Uterus (tissue), 4 donors: ENCODE results near the gene PIK3R2. TPM values are rescaled to one million over a fixed set of nuclear protein-coding genes. Genes with fewer than 3 reads are reported as not detected.

Experiments
- DNase-seq, 2 donors: peaks; one replicate each; pipeline ENCODE4 v3.0.0-alpha.2; 2019 to 2020
- H3K27ac ChIP-seq, 2 donors: fragments of 200-600 bp; sonication (generic); 1 replicate in 1 of 2; 2 replicates in 1 of 2; pipeline ENCODE4 v1.5.1; 2016 to 2018
- H3K27me3 ChIP-seq, 2 donors: fragments of 200-600 bp; sonication (generic); one replicate each; pipeline ENCODE4 v1.5.1; 2018 to 2019; ENCODE audit warnings: control low read depth in 1 of 2
- H3K36me3 ChIP-seq, 2 donors: fragments of 200-600 bp; sonication (generic); one replicate each; pipeline ENCODE4 v1.5.1; 2019; ENCODE audit warnings: control low read depth in 1 of 2
- H3K4me1 ChIP-seq, 2 donors: fragments of 200-600 bp; sonication (generic); one replicate each; pipeline ENCODE4 v1.5.1; 2018 to 2019; ENCODE audit warnings: control low read depth in 1 of 2
- H3K4me3 ChIP-seq, 2 donors: fragments of 200-600 bp; sonication (generic); 1 replicate in 1 of 2; 2 replicates in 1 of 2; pipeline ENCODE4 v1.5.1; 2018 to 2019; ENCODE audit warnings: mild to moderate bottlenecking in 1 of 2
- H3K9me3 ChIP-seq, 2 donors: fragments of 200-600 bp; sonication (generic); one replicate each; pipeline ENCODE4 v1.5.1; 2019; ENCODE audit warnings: control low read depth in 1 of 2
- CTCF ChIP-seq, 4 experiments: fragments of 200-600 bp in 2 of 4; fragments of 450-650 bp in 2 of 4; sonication (generic) in 2 of 4; IDR thresholded peaks; one replicate each; pipeline ENCODE4 v1.5.1; 2016 to 2019; ENCODE audit warnings: antibody characterized with exemption in 4 of 4, mild to moderate bottlenecking in 2 of 4, moderate library complexity in 1 of 4
- POLR2A ChIP-seq, 2 donors: fragments of 450-650 bp; IDR thresholded peaks; one replicate each; pipeline ENCODE4 v1.6.1; 2016; ENCODE audit warnings: antibody characterized with exemption in 2 of 2, mild to moderate bottlenecking in 1 of 2, moderate library complexity in 1 of 2
- intact Hi-C: fragments of 100-400 bp; cut with DNase I; formaldehyde crosslinking; loops from one replicate; pipeline ENCODE4 v1.15.1; 2023; ENCODE audit warnings: low total_unique reads
- total RNA-seq, 4 donors: library from RNA; depleted of rRNA in 3 of 4; stranded (reverse); fragments of >200 nt in 3 of 4; gene quantifications; one replicate each; pipeline versions ENCODE4 v1.1.0 to v1.2.4, GENCODE V29; 2014 to 2023
- donor health status: DM: yes; HTN: yes; CAD: no.

Gene PIK3R2
- total RNA-seq, 4 donors from 2014 or later = 17.2 to 39.4 (median 29.7) TPM

GRCh38 chr19:18174983-18175382, 22.0 kb downstream of the PIK3R2 start:
- Histone ChIP-seq H3K36me3 (no peaks in the 10 kb centered on the region), H3K4me3 (no peak overlapping the region), H3K4me1 (peaks cover 0 to 3% of the 10 kb centered on the region in 2 donors), H3K27me3 (no peaks in the 10 kb centered on the region), H3K9me3 (no peaks in the 10 kb centered on the region), H3K27ac (no peak overlapping the region)
- TF ChIP-seq POLR2A (IDR thresholded peaks at IDR 0.05) (no peak), CTCF (IDR thresholded peaks at IDR 0.05) (no peak)
- no peak for DNase-seq
- intact Hi-C loops = no loop called here

- peaks cover 0 to 3% of the 10 kb centered on the region in 2 donors for H3K4me1 ChIP-seq
- intact Hi-C loops = no loop called here
- H3K27me3 ChIP-seq = no peaks in the 10 kb centered on the region
- no peak for DNase-seq
- TF ChIP-seq POLR2A (IDR thresholded peaks at IDR 0.05) (no peak), CTCF (IDR thresholded peaks at IDR 0.05) (no peak)
- H3K9me3 ChIP-seq = no peaks in the 10 kb centered on the region
- H3K4me3 ChIP-seq = no peak overlapping the region
- no peak overlapping the region for H3K27ac ChIP-seq
- no peaks in the 10 kb centered on the region for H3K36me3 ChIP-seq
Measured at GRCh38 chr19:18176367-18177310, 23.7 kb downstream of the PIK3R2 start.

- TF ChIP-seq POLR2A (IDR thresholded peaks at IDR 0.05) (no peak), CTCF (IDR thresholded peaks at IDR 0.05) (no peak)
- Histone ChIP-seq H3K27ac (no peak overlapping the region), H3K4me3 (no peak overlapping the region), H3K27me3 (no peaks in the 10 kb centered on the region), H3K4me1 (no peaks in the 10 kb centered on the region), H3K9me3 (no peaks in the 10 kb centered on the region), H3K36me3 (no peaks in the 10 kb centered on the region)
- intact Hi-C loops = no loop called here
- DNase-seq = no peak
Measured at GRCh38 chr19:18179957-18180356, 27.0 kb downstream of the PIK3R2 start.

GRCh38 chr19:18183529-18183928, 30.6 kb downstream of the PIK3R2 start:
- intact Hi-C loops = no loop called here
- H3K36me3 ChIP-seq = no peaks in the 10 kb centered on the region
- no peaks in the 10 kb centered on the region for H3K27me3 ChIP-seq
- H3K4me1 ChIP-seq = no peaks in the 10 kb centered on the region
- no peaks in the 10 kb centered on the region for H3K9me3 ChIP-seq
- TF ChIP-seq POLR2A (IDR thresholded peaks at IDR 0.05) (no peak), CTCF (IDR thresholded peaks at IDR 0.05) (no peak)
- DNase-seq = no peak
- no peak overlapping the region for H3K4me3 ChIP-seq
- no peak overlapping the region for H3K27ac ChIP-seq

- H3K4me3 ChIP-seq = no peak overlapping the region
- intact Hi-C loops = no loop called here
- TF ChIP-seq CTCF (IDR thresholded peaks at IDR 0.05) = no peak
- no peak for TF ChIP-seq POLR2A (IDR thresholded peaks at IDR 0.05)
Measured at GRCh38 chr19:18185538-18185937, 32.6 kb downstream of the PIK3R2 start.

More at GRCh38 chr19:18185538-18185937, 32.6 kb downstream of the PIK3R2 start:
- DNase-seq = no peak
- no peak overlapping the region for H3K27ac ChIP-seq
- H3K9me3 ChIP-seq = no peaks in the 10 kb centered on the region
- no peaks in the 10 kb centered on the region for H3K27me3 ChIP-seq
- no peaks in the 10 kb centered on the region for H3K4me1 ChIP-seq
- no peaks in the 10 kb centered on the region for H3K36me3 ChIP-seq
